OCI-LY3 (cell line): Measurements from ENCODE around the gene NEMP1.

Source experiments
- H2AFZ ChIP-seq: fragments of 200-600, 300-600 bp; shearing (Covaris generic); 2 replicates; pipeline ENCODE4 v1.6.0; 2014; ENCODE audit warnings: antibody characterized with exemption, low read depth, low read length
- H3K27ac ChIP-seq: fragments of 200-600, 300-600 bp; sonication (generic); 2 replicates; pipeline ENCODE4 v1.5.1; 2014; ENCODE audit warnings: mild to moderate bottlenecking, low read length, moderate library complexity, mixed read lengths
- H3K27me3 ChIP-seq: fragments of 200-600, 300-600 bp; sonication (generic); 2 replicates; pipeline ENCODE4 v1.6.1; 2014; ENCODE audit warnings: low read depth, low read length, mixed read lengths
- H3K36me3 ChIP-seq: fragments of 200-600, 300-600 bp; sonication (generic); replicated peaks from 2 replicates; pipeline ENCODE3; 2014; ENCODE audit warnings: low read depth, low read length, mixed read lengths
- H3K4me1 ChIP-seq: fragments of 300-600, 200-600 bp; sonication (generic); 2 replicates; pipeline ENCODE4 v1.6.1; 2014; ENCODE audit warnings: low read length, mixed read lengths
- H3K4me2 ChIP-seq: fragments of 200-600, 300-600 bp; sonication (generic); 2 replicates; pipeline ENCODE4 v1.6.1; 2014; ENCODE audit warnings: low read length, mixed read lengths
- H3K4me3 ChIP-seq: fragments of 300-600, 200-600 bp; sonication (generic); 2 replicates; pipeline ENCODE4 v1.5.1; 2014; ENCODE audit warnings: antibody characterized with exemption, mild to moderate bottlenecking, low read length, moderate library complexity
- H3K79me2 ChIP-seq: fragments of 300-600, 200-600 bp; shearing (Covaris generic); 2 replicates; pipeline ENCODE4 v1.6.1; 2014; ENCODE audit warnings: mild to moderate bottlenecking, low read length, mixed read lengths
- H3K9ac ChIP-seq: fragments of 300-600, 200-600 bp; shearing (Covaris generic); 2 replicates; pipeline ENCODE4 v1.6.0; 2014; ENCODE audit warnings: mild to moderate bottlenecking, low read length, moderate library complexity
- H3K9me3 ChIP-seq: fragments of 200-600, 300-600 bp; shearing (Covaris generic); 2 replicates; pipeline ENCODE4 v1.6.1; 2014; ENCODE audit warnings: low read length, mixed read lengths; ENCODE audit not compliant: insufficient read depth
- H4K20me1 ChIP-seq: fragments of 200-600, 300-600 bp; sonication (generic); 2 replicates; pipeline ENCODE4 v1.6.1; 2016; ENCODE audit warnings: low read length, mixed read lengths; ENCODE audit not compliant: insufficient read depth
- EZH2phosphoT487 ChIP-seq: fragments of 200-600 bp; shearing (Covaris generic); IDR thresholded peaks from 2 replicates; pipeline ENCODE4 v1.6.1; 2018; ENCODE audit warnings: antibody characterized with exemption, mixed run types, low read depth
- TF ChIP-seq, protein P1 (sequence below): fragments of 200-600, 300-600 bp; sonication (generic); IDR thresholded peaks from 2 replicates; pipeline ENCODE4 v1.5.1; 2014; ENCODE audit warnings: antibody characterized with exemption, low read length, low read depth

Gene NEMP1

DNA sequence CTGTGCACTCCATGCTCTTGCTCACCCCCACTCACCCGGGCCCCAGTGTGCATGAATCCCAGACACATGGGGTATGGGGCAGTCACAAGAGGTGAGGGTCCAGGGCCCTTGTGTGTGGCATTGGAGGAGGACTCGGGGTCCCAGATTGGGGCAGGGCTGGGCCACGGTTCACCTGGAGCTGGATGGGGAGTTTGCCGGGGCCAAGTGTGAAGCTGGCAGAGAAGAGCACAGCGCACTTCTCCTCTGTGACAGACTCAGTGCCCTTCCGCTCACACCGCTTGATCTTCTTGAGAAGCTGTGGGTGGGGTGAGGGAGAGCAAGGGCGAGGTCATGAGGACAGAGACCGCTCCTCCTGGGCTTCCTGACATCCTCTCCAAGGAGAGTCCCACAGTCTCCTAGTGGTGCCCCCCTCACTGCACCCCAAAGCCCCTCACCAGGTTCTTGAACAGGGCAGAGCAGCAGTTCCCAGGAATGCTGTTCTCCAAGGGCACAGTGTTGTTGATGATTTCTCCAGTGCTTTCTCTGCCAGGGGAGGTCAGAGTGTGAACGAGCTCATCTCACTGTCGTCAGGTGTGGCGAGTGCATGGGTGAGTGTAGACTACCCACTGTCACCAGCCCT lies 25.8 kb upstream of the NEMP1 start:
- TF ChIP-seq, protein P1, sequence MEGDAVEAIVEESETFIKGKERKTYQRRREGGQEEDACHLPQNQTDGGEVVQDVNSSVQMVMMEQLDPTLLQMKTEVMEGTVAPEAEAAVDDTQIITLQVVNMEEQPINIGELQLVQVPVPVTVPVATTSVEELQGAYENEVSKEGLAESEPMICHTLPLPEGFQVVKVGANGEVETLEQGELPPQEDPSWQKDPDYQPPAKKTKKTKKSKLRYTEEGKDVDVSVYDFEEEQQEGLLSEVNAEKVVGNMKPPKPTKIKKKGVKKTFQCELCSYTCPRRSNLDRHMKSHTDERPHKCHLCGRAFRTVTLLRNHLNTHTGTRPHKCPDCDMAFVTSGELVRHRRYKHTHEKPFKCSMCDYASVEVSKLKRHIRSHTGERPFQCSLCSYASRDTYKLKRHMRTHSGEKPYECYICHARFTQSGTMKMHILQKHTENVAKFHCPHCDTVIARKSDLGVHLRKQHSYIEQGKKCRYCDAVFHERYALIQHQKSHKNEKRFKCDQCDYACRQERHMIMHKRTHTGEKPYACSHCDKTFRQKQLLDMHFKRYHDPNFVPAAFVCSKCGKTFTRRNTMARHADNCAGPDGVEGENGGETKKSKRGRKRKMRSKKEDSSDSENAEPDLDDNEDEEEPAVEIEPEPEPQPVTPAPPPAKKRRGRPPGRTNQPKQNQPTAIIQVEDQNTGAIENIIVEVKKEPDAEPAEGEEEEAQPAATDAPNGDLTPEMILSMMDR: no peak
- no peak for TF ChIP-seq EZH2phosphoT487
- no peak overlapping the region for H3K9ac ChIP-seq
- H2AFZ ChIP-seq: no peak overlapping the region
- no peaks in the 10 kb centered on the region for H3K27me3 ChIP-seq
- peaks cover 74% of the 10 kb centered on the region for H3K36me3 ChIP-seq
- peaks cover 3% of the 10 kb centered on the region for H3K4me1 ChIP-seq
- H3K79me2 ChIP-seq: peaks cover 34% of the 10 kb centered on the region
- peaks cover 28% of the 10 kb centered on the region for H4K20me1 ChIP-seq
- H3K9me3 ChIP-seq: no peaks in the 10 kb centered on the region
- no peak overlapping the region for H3K4me2 ChIP-seq
- no peak overlapping the region for H3K4me3 ChIP-seq
- no peak overlapping the region for H3K27ac ChIP-seq

DNA sequence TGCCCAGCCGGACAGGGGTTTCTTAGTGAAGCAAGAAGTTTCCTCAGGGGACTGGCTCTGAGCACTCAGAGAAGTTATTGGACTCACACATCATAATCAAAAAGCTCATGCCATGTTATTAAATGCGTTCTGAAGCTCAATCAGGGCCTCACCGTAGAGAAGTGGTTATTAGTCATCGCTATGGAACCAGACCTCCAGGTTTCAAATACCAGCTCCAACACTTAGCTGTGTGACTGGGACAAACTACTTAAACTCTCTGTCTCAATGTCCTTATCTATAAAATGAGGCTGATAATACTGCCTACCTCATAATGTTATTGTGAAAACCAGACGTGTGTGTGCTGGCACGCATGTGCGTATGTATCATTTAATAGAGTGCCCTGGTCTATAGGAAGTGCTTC lies 25.3 kb upstream of the NEMP1 start:
- H3K27ac ChIP-seq: no peak overlapping the region

DNA sequence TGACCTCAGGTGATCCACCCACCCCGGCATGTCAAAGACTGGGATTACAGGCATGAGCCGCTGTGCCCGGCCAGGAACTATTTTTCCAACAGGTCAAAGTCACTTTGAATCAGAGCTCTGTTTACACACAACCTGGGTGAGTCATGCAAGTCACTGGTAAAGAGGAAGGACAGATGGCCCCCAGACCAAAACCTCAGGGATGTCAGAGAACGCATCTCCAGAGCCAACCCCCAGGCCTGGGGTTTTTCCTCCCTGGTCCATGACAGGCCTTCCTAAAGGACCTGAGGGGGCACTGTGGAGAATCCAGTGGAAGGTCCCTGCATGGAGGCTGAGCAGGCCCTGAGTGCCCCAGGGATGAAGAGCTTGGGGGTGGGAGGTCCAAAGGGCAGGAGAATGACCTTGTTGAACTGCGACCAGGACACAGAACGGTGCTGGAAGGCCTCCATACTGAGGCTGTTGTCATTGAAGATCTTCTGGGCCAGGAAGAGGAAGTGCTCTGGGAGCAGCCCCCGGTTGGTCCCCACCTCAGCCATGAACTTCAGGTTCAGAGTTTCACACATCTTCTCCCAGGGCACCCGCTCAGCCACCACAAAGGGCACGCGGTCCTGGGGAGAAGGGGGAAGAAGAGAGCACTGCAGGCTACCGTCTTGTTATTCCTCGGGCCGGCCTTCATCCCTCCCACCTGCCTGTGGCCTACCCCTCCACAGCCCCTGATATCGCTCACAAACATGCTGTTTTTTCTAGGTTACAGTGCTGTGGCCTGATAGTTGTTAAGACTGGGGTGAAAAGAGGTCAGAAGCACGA lies 23.5 kb upstream of the NEMP1 start:
- TF ChIP-seq, protein P1: no peak
- TF ChIP-seq EZH2phosphoT487: no peak
- Histone ChIP-seq H3K79me2 (peaks cover 10% of the 10 kb centered on the region), H3K4me1 (no peaks in the 10 kb centered on the region)

More for the DNA sequence above, 25.3 kb upstream of the NEMP1 start:
- H3K79me2 ChIP-seq: peaks cover 28% of the 10 kb centered on the region
- no peak overlapping the region for H3K9ac ChIP-seq
- H3K4me3 ChIP-seq: no peak overlapping the region
- no peak overlapping the region for H3K4me2 ChIP-seq
- H3K36me3 ChIP-seq: peaks cover 77% of the 10 kb centered on the region
- no peaks in the 10 kb centered on the region for H3K27me3 ChIP-seq
- no peaks in the 10 kb centered on the region for H3K4me1 ChIP-seq
- H2AFZ ChIP-seq: no peak overlapping the region
- no peaks in the 10 kb centered on the region for H3K9me3 ChIP-seq
- peaks cover 25% of the 10 kb centered on the region for H4K20me1 ChIP-seq
- TF ChIP-seq EZH2phosphoT487: no peak
- TF ChIP-seq, protein P1: no peak

GRCh38 chr12:57099766-57100165 lies 21.2 kb upstream of the NEMP1 start:
- H4K20me1 ChIP-seq: peaks cover 18% of the 10 kb centered on the region

More for the DNA sequence above, 23.5 kb upstream of the NEMP1 start:
- Histone ChIP-seq H3K27me3 (no peaks in the 10 kb centered on the region), H3K9ac (no peak overlapping the region), H4K20me1 (peaks cover 14% of the 10 kb centered on the region), H3K4me2 (no peak overlapping the region), H3K4me3 (no peak overlapping the region), H2AFZ (no peak overlapping the region), H3K36me3 (peaks cover 77% of the 10 kb centered on the region), H3K27ac (no peak overlapping the region), H3K9me3 (no peaks in the 10 kb centered on the region)

More at GRCh38 chr12:57099766-57100165, 21.2 kb upstream of the NEMP1 start:
- H3K9me3 ChIP-seq: no peaks in the 10 kb centered on the region
- TF ChIP-seq, protein P1: no peak
- TF ChIP-seq EZH2phosphoT487: no peak
- H3K9ac ChIP-seq: no peak overlapping the region
- no peak overlapping the region for H3K27ac ChIP-seq
- no peaks in the 10 kb centered on the region for H3K27me3 ChIP-seq
- no peak overlapping the region for H3K4me2 ChIP-seq
- peaks cover 68% of the 10 kb centered on the region for H3K36me3 ChIP-seq
- H3K4me1 ChIP-seq: peaks cover 4% of the 10 kb centered on the region; the same call in 1 of the 2 replicates
- no peak overlapping the region for H2AFZ ChIP-seq
- no peaks in the 10 kb centered on the region for H3K79me2 ChIP-seq
- H3K4me3 ChIP-seq: no peak overlapping the region
